Epithelial cell of prostate (primary cell): Measurements from ENCODE around the gene ABHD6.
"Not testable (repeated sequence)": the region's sequence is repeated elsewhere in the genome, so short reads cannot be mapped to it uniquely, and the experiment has no call there.

Experiments used
- DNase-seq: peaks from one replicate; pipeline ENCODE4 v3.0.0-alpha.2; 2011; ENCODE audit warnings: low read depth, low spot score
- H3K27ac ChIP-seq: fragments of 450-650 bp; 2 replicates; pipeline ENCODE4 v1.5.1; 2017; ENCODE audit warnings: mild to moderate bottlenecking

Gene ABHD6

GRCh38 chr3:58241306-58242044, 3.9 kb downstream of the ABHD6 start:
- DNase-seq: no peak
- peak overlapping the region; percentile 15 for H3K27ac ChIP-seq

GRCh38 chr3:58242340-58242739, 4.7 kb downstream of the ABHD6 start:
- DNase-seq: peak; percentile 22
- H3K27ac ChIP-seq: peak overlapping the region; percentile 15

- not testable (repeated sequence) for DNase-seq
Observed at GRCh38 chr3:58242860-58243259, 5.3 kb downstream of the ABHD6 start.

GRCh38 chr3:58243976-58244585, 6.5 kb downstream of the ABHD6 start:
- no peak for DNase-seq
- no peak overlapping the region for H3K27ac ChIP-seq

More at GRCh38 chr3:58242860-58243259, 5.3 kb downstream of the ABHD6 start:
- H3K27ac ChIP-seq: not testable (repeated sequence)

GRCh38 chr3:58246148-58247047, 8.8 kb downstream of the ABHD6 start:
- no peak for DNase-seq
- no peak overlapping the region for H3K27ac ChIP-seq

GRCh38 chr3:58249358-58250092, 11.9 kb downstream of the ABHD6 start:
- no peak overlapping the region for H3K27ac ChIP-seq
- no peak for DNase-seq

- DNase-seq: no peak
Observed at GRCh38 chr3:58250093-58250707, 12.6 kb downstream of the ABHD6 start.

GRCh38 chr3:58251631-58252035, 14.0 kb downstream of the ABHD6 start:
- H3K27ac ChIP-seq: no peak overlapping the region
- no peak for DNase-seq

More at GRCh38 chr3:58250093-58250707, 12.6 kb downstream of the ABHD6 start:
- no peak overlapping the region for H3K27ac ChIP-seq

GRCh38 chr3:58254144-58254543, 16.6 kb downstream of the ABHD6 start:
- no peak for DNase-seq
- H3K27ac ChIP-seq: no peak overlapping the region

- no peak for DNase-seq
Observed at GRCh38 chr3:58256061-58256460, 18.5 kb downstream of the ABHD6 start.

GRCh38 chr3:58256511-58256910, 18.9 kb downstream of the ABHD6 start:
- no peak overlapping the region for H3K27ac ChIP-seq
- DNase-seq: no peak

More at GRCh38 chr3:58256061-58256460, 18.5 kb downstream of the ABHD6 start:
- H3K27ac ChIP-seq: no peak overlapping the region

GRCh38 chr3:58258392-58259055, 20.9 kb downstream of the ABHD6 start:
- H3K27ac ChIP-seq: no peak overlapping the region
- DNase-seq: no peak

GRCh38 chr3:58260261-58260731, 22.7 kb downstream of the ABHD6 start:
- DNase-seq: peak; percentile 29
- H3K27ac ChIP-seq: no peak overlapping the region

- H3K27ac ChIP-seq: no peak overlapping the region
- DNase-seq: no peak
Observed at GRCh38 chr3:58260733-58261132, 23.1 kb downstream of the ABHD6 start.

- DNase-seq: no peak
- H3K27ac ChIP-seq: no peak overlapping the region
Observed at GRCh38 chr3:58261954-58262666, 24.5 kb downstream of the ABHD6 start.

GRCh38 chr3:58266577-58266976, 29.0 kb downstream of the ABHD6 start:
- no peak for DNase-seq
- H3K27ac ChIP-seq: no peak overlapping the region

- H3K27ac ChIP-seq: not testable (repeated sequence)
Observed at GRCh38 chr3:58267543-58267942, 30.0 kb downstream of the ABHD6 start.

GRCh38 chr3:58269356-58269755, 31.8 kb downstream of the ABHD6 start:
- no peak for DNase-seq
- H3K27ac ChIP-seq: no peak overlapping the region

More at GRCh38 chr3:58267543-58267942, 30.0 kb downstream of the ABHD6 start:
- not testable (repeated sequence) for DNase-seq
